NCI-H2196 treated with DMSO at 0.1 percent for 48 hours (cell line): ENCODE measurements around the gene CSRP2.

Experiments
- DNase-seq: peaks from one replicate; lab custom pipeline; 2025; ENCODE audit not compliant: unreplicated experiment; lab: John Stamatoyannopoulos, UW

Gene CSRP2

DNA sequence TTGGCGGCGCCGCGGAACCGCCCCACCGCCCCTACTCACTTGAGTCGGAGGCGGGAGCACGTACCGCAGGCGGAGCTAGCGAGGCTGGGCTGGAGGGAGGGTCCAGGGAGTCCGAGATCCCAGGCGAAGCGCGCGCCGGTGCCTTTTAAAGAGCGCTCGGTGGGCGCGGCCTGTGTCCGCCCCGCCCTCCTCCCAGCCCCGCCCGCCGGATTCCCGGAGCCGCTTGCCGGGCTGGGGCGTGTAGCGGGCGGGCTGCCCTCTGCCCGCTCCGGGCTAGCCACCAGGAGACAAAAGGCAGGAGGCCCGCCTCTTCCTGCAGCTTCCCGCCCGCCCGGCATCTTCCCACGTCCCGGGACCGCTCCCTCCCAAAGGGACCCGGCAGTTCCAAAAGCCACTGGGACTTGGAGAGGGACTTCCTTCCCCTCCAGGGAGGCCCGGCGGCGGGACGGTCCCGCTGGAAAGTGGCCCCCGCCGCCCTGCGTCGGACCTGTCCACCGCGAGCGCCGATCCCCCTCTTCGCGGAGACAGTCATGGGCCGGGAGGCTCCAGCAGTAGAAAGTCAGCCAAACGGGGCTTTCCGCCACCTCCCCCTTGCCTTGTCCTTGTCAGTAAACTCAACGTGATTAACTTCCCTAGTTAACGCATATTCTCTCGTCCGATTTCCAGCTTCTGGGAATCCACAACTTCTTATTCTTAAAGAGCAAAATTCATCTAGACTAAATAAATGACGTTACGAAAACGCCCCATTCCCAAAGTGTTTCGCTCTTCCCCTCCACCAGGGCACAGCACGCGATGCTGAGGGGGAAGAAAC lies at the start of gene CSRP2:
TSS of gene CSRP2 (minus strand) at position 121 of the 811 bp plus-strand sequence. CDS start 12,759 bp downstream, outside the sequence.
- DNase-seq: peak; percentile 59

DNA sequence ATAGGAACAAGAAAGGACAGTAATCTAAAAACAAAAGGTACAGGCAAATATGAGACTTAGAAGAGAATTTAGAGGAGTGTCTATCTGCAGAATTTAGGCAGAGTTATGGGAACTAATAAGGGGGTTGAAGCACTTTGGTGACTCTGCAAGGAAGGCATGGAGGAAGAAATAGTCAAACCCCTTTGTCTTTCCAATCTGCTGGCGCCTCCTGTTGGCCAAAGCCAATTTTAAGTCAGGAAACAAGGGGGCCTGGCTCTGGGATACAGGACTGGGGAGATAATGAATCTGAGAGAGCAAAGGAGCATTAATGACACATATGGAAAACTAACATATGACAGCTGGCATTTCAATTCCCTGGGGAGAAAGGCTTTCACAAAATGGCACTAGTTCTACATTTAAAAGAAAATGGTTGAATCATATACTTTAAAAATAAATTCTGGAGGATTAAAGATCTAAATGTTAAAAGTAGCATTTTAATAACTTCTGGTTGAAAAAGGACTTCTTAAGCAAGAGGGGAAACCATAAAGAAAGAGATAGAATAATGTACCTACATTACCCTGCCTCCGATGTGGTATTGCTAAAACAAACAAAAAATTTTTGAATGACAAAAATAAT lies 48.5 kb upstream of the CSRP2 start:
- no peak for DNase-seq

DNA sequence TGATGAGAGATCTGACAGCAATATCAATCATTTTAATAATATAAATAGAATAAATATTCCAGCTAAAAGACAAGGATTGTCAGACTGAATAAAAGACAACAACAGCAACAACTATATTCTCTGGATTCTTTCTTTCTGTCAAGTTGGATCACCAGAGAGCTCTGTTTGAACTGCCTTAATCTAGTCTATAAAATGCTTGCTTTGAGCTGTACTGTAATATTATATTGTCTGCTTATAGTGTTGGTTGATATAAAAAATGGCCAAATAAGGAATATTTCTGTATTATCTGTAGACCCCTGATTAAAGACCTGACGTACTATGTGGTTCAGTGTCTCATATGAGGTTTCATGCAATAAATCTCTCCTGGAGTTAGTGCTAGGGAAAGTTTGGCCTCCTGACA lies 46.3 kb upstream of the CSRP2 start:
- DNase-seq: no peak

DNA sequence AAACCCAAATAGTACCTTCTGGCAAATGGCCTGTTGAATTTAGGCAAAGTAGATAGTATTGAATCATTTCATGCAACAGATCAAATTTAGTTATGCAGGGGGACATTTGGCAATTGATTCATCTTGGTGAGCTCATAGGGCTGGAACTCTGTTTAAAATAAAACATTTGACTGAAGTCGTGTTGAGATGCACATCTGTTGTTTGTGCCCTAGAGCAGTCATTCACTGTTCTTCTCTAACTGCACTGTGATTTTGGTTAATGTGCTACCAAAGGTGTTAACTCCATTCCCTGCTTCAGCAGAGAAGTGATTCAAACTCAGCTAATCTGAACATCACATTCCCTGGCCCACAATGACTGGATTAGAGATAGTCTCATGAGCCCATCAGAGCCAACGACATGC lies 44.0 kb upstream of the CSRP2 start:
- DNase-seq: no peak

DNA sequence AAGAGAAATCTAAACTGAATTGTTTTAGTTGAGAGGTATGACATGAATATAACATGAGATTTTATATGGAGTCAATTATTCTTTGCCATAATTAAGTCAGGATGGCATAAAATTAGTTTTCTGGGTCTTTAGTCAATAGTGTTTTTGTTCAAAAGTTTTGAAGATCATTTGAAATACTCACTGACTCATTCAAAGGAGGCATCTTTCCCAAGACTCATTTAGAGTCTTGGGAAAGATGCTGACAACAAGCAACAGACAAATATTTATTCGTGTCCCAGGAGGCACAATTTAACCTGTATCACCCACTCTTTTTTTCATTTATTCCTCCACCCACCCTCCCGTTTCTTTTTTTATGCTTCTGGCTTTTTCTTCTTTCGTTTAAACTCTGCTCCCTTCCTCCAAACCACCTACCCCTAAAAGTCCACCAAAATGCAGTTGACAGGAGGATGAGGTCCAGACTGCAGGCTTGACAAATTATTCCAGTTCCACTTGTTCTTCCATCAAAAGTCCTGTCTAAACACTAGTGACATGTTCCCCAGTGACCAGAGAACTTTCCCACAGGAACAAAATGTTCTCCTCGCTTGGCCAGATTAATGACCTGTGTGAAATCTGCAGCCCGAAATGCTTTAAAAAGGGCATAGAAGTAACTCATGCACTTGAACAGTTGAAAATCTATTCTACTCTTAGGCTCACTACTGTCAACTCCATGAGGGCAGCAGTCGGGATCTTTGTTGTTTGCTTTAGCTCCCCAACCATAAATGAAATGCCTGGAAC lies 43.3 kb upstream of the CSRP2 start:
- no peak for DNase-seq

GRCh38 chr12:76921100-76921471 lies 42.3 kb upstream of the CSRP2 start:
- DNase-seq: no peak

DNA sequence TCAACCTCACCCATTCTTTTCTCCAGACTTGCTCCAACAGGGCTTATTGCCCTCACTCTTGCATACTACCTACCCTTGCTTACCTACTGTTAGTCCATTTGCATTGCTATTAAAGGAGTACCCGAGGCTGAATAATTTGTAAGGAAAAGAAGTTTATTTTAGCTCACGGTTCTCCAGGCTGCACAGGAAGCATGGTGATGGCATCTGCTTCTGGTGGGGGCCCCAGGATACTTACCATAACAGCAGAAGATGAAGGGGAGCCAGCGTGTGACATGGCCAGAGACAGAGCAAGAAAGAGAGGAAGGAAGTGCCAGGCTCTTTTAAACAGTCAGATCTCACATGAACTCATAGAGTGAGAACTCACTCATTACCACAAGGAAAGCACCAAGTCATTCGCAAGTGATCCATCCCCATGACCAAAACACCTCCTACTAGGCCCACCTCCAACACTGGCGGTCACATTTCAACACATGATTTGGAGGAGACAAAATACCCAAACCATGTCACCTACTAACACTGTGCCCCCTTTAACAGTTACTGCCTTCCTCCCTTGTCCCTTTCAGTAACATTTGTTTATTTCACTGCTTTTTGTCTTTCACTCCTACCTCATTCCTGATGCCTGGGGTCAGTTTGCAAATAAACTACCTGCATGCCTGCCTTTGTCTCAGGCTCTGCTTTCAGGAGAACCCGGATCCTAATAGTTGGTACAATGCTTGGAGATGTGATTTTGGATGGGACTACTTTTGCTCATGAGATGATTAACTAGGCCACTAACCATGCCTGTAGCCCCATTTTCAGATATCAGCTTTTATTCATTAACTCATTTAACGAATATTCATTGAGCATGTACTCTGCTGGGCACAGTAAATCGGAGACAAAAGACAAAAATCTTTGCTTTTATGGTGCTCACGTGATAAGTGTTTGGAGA lies 41.6 kb upstream of the CSRP2 start:
- no peak for DNase-seq

DNA sequence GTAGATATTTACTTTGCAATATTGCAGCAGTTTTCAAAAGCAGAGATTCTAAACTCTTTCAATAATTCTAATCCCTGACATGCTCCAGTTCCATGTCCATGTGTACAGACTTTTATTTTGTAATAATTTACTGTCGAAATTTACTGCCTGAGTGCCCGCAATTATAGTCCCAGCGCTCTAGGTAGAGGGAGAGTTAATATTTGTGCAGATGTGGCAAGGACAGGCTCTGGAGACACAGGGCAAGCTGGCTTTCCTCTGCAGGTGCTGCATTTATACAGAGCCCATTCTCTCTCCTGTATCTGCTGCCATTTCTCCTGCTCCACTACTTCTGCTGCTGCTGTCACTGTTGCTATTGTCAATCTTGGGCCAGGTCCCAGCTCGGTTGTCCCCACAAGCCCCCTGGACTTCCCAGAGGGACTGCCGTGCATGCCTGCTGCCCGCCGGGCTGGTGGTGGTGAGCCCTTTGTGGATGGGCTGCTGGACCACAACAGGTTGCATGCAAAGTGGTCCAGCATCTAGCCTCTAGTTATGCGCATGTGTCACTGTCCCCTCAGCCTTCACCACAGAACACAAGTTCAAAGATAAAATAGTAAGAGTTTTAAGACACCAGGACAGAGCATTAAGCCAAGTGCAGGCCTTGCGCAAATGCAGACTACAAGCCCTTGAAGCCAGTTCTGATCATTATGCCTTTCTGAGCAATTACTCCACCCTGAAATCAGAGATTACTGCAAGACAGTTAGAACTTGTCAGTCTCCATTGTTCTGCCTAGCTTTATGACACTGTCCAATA lies 40.8 kb upstream of the CSRP2 start:
- DNase-seq: no peak

GRCh38 chr12:76916170-76916540 lies 37.3 kb upstream of the CSRP2 start:
- DNase-seq: no peak

GRCh38 chr12:76915361-76916169 lies 36.7 kb upstream of the CSRP2 start:
- DNase-seq: no peak

- DNase-seq: no peak
Measured at GRCh38 chr12:76914102-76914859, 35.5 kb upstream of the CSRP2 start.

DNA sequence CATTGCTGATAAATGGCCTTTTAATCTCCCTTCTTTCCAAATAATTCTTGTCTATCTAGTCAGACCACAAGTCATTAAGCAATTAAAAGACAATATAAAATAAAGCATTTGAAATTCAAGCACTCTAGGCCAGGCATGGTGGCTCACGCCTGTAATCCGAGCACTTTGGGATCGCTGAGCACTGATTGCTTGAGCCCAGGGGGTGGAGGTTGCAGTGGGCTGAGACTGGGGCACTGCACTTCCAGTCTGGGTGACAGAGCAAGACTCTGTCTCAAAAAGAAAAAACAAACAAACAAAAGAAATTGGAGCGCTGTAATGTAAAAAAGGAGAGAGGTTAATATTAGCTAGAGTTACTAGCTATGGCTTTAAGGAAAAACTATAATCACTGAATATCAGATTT lies 30.5 kb upstream of the CSRP2 start:
- no peak for DNase-seq

- no peak for DNase-seq
Measured at GRCh38 chr12:76908303-76909017, 29.6 kb upstream of the CSRP2 start.

- no peak for DNase-seq
Measured at GRCh38 chr12:76901628-76902380, 23.0 kb upstream of the CSRP2 start.

- no peak for DNase-seq
Measured at GRCh38 chr12:76899522-76899921, 20.7 kb upstream of the CSRP2 start.

DNA sequence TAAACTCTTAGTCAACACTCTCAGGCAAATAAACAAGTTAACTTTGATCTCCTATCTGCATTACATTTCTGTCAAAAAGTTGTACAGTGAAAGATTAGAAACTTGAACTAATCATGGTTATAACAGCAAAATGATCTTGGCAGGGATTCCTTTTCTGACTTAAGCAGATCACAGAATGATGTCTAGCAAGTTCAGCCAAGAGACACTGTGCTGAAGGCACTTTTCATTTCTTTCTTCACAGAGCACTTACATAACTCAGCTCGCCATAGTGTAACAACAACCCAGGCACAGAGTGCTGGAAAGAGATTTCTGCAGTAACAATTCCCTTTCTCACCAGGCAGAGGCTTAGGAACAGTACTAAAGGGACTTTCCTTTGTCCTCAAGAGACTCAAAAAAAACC lies 19.6 kb upstream of the CSRP2 start:
- no peak for DNase-seq

DNA sequence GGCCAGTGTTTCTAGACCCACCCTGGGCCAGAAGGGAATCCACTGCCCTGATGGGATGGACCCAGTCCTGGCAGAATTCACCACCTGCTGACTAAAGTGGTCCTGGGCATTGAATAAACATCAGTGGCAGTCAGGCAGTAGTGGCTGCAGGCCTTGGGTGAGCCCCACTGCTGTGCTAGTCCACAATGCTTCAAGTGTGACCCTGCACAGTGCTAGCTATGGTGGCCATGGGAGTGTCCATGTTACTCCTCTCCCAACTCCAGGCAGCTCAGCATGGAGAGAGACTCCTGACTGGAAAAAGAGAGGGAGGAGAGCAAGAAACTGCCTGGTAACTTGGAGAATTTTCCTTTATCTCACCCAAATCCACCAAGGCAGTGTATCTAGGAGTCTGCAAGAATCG lies 17.5 kb upstream of the CSRP2 start:
- DNase-seq: no peak
